ENCODE measurements around the gene PCDH8. TPM values are rescaled to one million over a fixed set of nuclear protein-coding genes. Genes with fewer than 3 reads are reported as not detected.

The PCDH8 gene
- total and polyA plus RNA-seq, 2 experiments from 2014 or later: 0.36 to 1.7 TPM

DNA sequence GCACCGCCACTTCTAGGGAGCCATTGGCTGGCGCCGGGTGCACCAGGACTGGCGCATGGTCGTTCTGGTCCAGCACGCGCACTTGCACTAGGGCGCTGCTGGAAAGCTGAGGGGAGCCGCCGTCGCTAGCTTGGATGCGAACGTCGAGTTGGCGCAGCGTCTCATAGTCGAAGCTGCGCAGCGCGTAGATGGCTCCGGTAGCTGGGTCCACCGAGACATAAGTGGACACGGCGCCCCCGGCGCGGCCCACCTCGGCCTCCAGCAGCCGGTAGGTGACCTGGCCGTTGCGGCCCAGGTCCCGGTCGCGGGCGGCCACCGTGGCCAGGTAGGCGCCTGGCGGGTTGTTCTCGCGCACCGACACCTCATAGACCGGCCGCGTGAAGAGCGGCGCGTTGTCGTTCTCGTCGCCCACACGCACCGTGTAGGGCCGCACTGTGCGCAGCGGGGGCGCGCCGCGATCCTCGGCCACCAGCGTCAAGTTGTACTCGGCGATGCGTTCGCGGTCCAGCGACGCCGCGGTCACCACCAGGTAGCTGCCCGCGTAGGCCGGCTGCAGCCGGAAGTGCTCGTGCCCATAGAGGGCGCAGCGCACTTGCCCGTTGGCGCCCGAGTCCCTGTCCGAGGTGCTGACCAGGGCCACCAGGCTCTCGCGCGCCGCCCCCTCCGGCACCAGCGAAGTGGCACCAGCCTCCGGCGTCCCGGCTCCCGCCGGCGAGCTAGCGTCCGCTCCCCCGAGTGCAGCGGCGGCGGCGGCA lies 1.7 kb downstream of the PCDH8 start:
- peak; percentile 18 for ATAC-seq

More for the DNA sequence above, 1.7 kb downstream of the PCDH8 start:
- DNase-seq (ENCODE audit: low spot score): peak; percentile 91
- peaks cover 14% of the 10 kb centered on the region; the same call in 2 of the 3 replicates for H3K9me3 Mint-ChIP-seq
- Histone ChIP-seq H3K27ac (ENCODE audit: low read depth) (no peak overlapping the region), H4K20me1 (replicated peaks; ENCODE audit: insufficient read depth) (peaks cover 4% of the 10 kb centered on the region; the same call in 1 of the 2 replicates), H3K36me3 (ENCODE audit: insufficient read depth) (no peaks in the 10 kb centered on the region), H3K79me2 (replicated peaks; ENCODE audit: insufficient read depth) (no peaks in the 10 kb centered on the region), H2AFZ (0 out of 2 replicates have a peak overlapping the region, but pooled peaks have one; percentile 63), H3K4me2 (peak overlapping the region; percentile 72), H3K9me2 (ENCODE audit: insufficient read depth) (no peaks in the 10 kb centered on the region), H3K4me3 (peak overlapping the region; percentile 91), H3K4me1 (ENCODE audit: insufficient read depth) (peaks cover 26% of the 10 kb centered on the region), H3F3A (replicated peaks; ENCODE audit: low read depth) (peaks cover 10% of the 10 kb centered on the region), H3K27me3 (ENCODE audit: insufficient read depth) (peaks cover 68% of the 10 kb centered on the region)
- H3K4me3 Mint-ChIP-seq: peak overlapping the region; percentile 55
- peaks cover 56% of the 10 kb centered on the region for H3K27me3 Mint-ChIP-seq (ENCODE audit: insufficient read depth, low read depth, poor library complexity)
- no peak overlapping the region for H3K27ac Mint-ChIP-seq
- peaks cover 25% of the 10 kb centered on the region for H3K4me1 Mint-ChIP-seq
- TF ChIP-seq EZH2phosphoT487 (IDR thresholded peaks at IDR 0.05; ENCODE audit: unreplicated experiment): no peak
- TF ChIP-seq POLR2AphosphoS5 (IDR thresholded peaks at IDR 0.05; ENCODE audit: low read depth): no peak; the same call in 1 of the 2 replicates
- TF ChIP-seq ZNF331 (CRISPR knock-in tag; IDR thresholded peaks at IDR 0.05; ENCODE audit: low read depth): no peak
- TF ChIP-seq, protein P1, sequence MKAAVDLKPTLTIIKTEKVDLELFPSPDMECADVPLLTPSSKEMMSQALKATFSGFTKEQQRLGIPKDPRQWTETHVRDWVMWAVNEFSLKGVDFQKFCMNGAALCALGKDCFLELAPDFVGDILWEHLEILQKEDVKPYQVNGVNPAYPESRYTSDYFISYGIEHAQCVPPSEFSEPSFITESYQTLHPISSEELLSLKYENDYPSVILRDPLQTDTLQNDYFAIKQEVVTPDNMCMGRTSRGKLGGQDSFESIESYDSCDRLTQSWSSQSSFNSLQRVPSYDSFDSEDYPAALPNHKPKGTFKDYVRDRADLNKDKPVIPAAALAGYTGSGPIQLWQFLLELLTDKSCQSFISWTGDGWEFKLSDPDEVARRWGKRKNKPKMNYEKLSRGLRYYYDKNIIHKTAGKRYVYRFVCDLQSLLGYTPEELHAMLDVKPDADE (IDR thresholded peaks at IDR 0.05): peak; percentile 63; the same call in 1 of the 2 replicates
- TF ChIP-seq NANOG (IDR thresholded peaks at IDR 0.05; ENCODE audit: borderline replicate concordance): no peak
- TF ChIP-seq, protein P2, sequence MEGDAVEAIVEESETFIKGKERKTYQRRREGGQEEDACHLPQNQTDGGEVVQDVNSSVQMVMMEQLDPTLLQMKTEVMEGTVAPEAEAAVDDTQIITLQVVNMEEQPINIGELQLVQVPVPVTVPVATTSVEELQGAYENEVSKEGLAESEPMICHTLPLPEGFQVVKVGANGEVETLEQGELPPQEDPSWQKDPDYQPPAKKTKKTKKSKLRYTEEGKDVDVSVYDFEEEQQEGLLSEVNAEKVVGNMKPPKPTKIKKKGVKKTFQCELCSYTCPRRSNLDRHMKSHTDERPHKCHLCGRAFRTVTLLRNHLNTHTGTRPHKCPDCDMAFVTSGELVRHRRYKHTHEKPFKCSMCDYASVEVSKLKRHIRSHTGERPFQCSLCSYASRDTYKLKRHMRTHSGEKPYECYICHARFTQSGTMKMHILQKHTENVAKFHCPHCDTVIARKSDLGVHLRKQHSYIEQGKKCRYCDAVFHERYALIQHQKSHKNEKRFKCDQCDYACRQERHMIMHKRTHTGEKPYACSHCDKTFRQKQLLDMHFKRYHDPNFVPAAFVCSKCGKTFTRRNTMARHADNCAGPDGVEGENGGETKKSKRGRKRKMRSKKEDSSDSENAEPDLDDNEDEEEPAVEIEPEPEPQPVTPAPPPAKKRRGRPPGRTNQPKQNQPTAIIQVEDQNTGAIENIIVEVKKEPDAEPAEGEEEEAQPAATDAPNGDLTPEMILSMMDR (conservative IDR thresholded peaks at IDR 0.05; ENCODE audit: low read depth in 2 of 2): peak; percentile 48 to 86
- TF ChIP-seq ZNF114 (CRISPR knock-in tag; IDR thresholded peaks at IDR 0.05): no peak
- TF ChIP-seq STAT1 (IDR thresholded peaks at IDR 0.05; ENCODE audit: unreplicated experiment): no peak
- peak; percentile 59 for TF ChIP-seq CREB1 (CRISPR knock-in tag; IDR thresholded peaks at IDR 0.05; ENCODE audit: low read depth)
- TF ChIP-seq, protein P3, sequence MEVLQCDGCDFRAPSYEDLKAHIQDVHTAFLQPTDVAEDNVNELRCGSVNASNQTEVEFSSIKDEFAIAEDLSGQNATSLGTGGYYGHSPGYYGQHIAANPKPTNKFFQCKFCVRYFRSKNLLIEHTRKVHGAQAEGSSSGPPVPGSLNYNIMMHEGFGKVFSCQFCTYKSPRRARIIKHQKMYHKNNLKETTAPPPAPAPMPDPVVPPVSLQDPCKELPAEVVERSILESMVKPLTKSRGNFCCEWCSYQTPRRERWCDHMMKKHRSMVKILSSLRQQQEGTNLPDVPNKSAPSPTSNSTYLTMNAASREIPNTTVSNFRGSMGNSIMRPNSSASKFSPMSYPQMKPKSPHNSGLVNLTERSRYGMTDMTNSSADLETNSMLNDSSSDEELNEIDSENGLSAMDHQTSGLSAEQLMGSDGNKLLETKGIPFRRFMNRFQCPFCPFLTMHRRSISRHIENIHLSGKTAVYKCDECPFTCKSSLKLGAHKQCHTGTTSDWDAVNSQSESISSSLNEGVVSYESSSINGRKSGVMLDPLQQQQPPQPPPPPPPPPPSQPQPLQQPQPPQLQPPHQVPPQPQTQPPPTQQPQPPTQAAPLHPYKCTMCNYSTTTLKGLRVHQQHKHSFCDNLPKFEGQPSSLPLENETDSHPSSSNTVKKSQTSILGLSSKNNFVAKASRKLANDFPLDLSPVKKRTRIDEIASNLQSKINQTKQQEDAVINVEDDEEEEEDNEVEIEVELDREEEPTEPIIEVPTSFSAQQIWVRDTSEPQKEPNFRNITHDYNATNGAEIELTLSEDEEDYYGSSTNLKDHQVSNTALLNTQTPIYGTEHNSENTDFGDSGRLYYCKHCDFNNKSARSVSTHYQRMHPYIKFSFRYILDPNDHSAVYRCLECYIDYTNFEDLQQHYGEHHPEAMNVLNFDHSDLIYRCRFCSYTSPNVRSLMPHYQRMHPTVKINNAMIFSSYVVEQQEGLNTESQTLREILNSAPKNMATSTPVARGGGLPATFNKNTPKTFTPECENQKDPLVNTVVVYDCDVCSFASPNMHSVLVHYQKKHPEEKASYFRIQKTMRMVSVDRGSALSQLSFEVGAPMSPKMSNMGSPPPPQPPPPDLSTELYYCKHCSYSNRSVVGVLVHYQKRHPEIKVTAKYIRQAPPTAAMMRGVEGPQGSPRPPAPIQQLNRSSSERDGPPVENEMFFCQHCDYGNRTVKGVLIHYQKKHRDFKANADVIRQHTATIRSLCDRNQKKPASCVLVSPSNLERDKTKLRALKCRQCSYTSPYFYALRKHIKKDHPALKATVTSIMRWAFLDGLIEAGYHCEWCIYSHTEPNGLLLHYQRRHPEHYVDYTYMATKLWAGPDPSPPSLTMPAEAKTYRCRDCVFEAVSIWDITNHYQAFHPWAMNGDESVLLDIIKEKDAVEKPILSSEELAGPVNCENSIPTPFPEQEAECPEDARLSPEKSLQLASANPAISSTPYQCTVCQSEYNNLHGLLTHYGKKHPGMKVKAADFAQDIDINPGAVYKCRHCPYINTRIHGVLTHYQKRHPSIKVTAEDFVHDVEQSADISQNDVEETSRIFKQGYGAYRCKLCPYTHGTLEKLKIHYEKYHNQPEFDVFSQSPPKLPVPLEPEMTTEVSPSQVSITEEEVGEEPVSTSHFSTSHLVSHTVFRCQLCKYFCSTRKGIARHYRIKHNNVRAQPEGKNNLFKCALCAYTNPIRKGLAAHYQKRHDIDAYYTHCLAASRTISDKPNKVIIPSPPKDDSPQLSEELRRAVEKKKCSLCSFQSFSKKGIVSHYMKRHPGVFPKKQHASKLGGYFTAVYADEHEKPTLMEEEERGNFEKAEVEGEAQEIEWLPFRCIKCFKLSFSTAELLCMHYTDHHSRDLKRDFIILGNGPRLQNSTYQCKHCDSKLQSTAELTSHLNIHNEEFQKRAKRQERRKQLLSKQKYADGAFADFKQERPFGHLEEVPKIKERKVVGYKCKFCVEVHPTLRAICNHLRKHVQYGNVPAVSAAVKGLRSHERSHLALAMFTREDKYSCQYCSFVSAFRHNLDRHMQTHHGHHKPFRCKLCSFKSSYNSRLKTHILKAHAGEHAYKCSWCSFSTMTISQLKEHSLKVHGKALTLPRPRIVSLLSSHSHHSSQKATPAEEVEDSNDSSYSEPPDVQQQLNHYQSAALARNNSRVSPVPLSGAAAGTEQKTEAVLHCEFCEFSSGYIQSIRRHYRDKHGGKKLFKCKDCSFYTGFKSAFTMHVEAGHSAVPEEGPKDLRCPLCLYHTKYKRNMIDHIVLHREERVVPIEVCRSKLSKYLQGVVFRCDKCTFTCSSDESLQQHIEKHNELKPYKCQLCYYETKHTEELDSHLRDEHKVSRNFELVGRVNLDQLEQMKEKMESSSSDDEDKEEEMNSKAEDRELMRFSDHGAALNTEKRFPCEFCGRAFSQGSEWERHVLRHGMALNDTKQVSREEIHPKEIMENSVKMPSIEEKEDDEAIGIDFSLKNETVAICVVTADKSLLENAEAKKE (CRISPR knock-in tag; IDR thresholded peaks at IDR 0.05): no peak
- TF ChIP-seq EZH2 (IDR thresholded peaks at IDR 0.05; ENCODE audit: low read depth, unreplicated experiment): no peak
- TF ChIP-seq, protein P4, sequence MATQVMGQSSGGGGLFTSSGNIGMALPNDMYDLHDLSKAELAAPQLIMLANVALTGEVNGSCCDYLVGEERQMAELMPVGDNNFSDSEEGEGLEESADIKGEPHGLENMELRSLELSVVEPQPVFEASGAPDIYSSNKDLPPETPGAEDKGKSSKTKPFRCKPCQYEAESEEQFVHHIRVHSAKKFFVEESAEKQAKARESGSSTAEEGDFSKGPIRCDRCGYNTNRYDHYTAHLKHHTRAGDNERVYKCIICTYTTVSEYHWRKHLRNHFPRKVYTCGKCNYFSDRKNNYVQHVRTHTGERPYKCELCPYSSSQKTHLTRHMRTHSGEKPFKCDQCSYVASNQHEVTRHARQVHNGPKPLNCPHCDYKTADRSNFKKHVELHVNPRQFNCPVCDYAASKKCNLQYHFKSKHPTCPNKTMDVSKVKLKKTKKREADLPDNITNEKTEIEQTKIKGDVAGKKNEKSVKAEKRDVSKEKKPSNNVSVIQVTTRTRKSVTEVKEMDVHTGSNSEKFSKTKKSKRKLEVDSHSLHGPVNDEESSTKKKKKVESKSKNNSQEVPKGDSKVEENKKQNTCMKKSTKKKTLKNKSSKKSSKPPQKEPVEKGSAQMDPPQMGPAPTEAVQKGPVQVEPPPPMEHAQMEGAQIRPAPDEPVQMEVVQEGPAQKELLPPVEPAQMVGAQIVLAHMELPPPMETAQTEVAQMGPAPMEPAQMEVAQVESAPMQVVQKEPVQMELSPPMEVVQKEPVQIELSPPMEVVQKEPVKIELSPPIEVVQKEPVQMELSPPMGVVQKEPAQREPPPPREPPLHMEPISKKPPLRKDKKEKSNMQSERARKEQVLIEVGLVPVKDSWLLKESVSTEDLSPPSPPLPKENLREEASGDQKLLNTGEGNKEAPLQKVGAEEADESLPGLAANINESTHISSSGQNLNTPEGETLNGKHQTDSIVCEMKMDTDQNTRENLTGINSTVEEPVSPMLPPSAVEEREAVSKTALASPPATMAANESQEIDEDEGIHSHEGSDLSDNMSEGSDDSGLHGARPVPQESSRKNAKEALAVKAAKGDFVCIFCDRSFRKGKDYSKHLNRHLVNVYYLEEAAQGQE (IDR thresholded peaks at IDR 0.05; ENCODE audit: unreplicated experiment): peak; percentile 100
- TF ChIP-seq JUNB (IDR thresholded peaks at IDR 0.05; ENCODE audit: unreplicated experiment): no peak
- H3K36me3 Mint-ChIP-seq (ENCODE audit: low read depth): peaks cover 11% of the 10 kb centered on the region
